HepG2 (cell line): ENCODE results near the gene GATM. TPM values are rescaled to one million over a fixed set of nuclear protein-coding genes. Genes with fewer than 3 reads are reported as not detected.

Experiments
- ATAC-seq: fragments of 200-7000 bp; cut with Tn5 transposase; 3 replicates; pipeline ENCODE4 v1.9.1; 2020; ENCODE audit warnings: mild to moderate bottlenecking, moderate library complexity
- BruUV-seq: library from RNA; stranded (reverse); fragments of 400-500 nt; replicated peaks from 2 replicates; lab custom pipeline; 2021; lab: Mats Ljungman, UMichigan
- CTCF ChIA-PET: fragments of 300-600 bp; formaldehyde crosslinking; extraction: SDS; loops from one replicate; lab custom pipeline; 2021; ENCODE audit warnings: low total read pairs, inconsistent platforms, low intra/inter-chr PET ratio; lab: Yijun Ruan, JAX
- POLR2A ChIA-PET: fragments of 350-600 bp; sonication (Branson Sonifier 250); formaldehyde crosslinking; loops from one replicate; lab custom pipeline; 2020; ENCODE audit warnings: antibody characterized with exemption, inconsistent platforms; lab: Yijun Ruan, JAX
- DNase-seq: peaks from one replicate; pipeline ENCODE4 v3.0.0-alpha.2; 2015; ENCODE audit warnings: low spot score
- FAIRE-seq: peaks from 3 replicates; lab custom pipeline; 2011; peaks lifted over from hg19 to GRCh38; lab: Jason Lieb, UNC
- H2AFZ ChIP-seq: one replicate; pipeline ENCODE4 v1.6.1; 2011; ENCODE audit warnings: low read length, inconsistent platforms
- H3K27ac ChIP-seq: fragments of 300-600 bp; 3 replicates; pipeline ENCODE4 v1.8.0; 2011; ENCODE audit warnings: mixed run types, mild to moderate bottlenecking, mixed read lengths, low read length, inconsistent platforms; ENCODE audit not compliant: insufficient read depth; ENCODE audit errors: extremely low read length
- H3K27me3 ChIP-seq, 2 experiments: fragments of 200-600 bp in 1 of 2; 2 replicates in 1 of 2; 3 replicates in 1 of 2; pipeline versions ENCODE4 v1.6.0 to v1.8.0; 2011; ENCODE audit warnings: low read length in 2 of 2, mild to moderate bottlenecking in 2 of 2, moderate library complexity in 2 of 2, inconsistent platforms in 1 of 2; ENCODE audit not compliant: insufficient read depth in 2 of 2, control insufficient read depth in 1 of 2
- H3K36me3 ChIP-seq, 2 experiments: fragments of 200-600 bp in 1 of 2; replicated peaks in 1 of 2; 2 replicates in 1 of 2; 3 replicates in 1 of 2; pipeline versions ENCODE4 v1.5.1 to v1.8.0; 2011; ENCODE audit warnings: low read length in 2 of 2, inconsistent platforms in 1 of 2; ENCODE audit not compliant: insufficient read depth in 2 of 2, control insufficient read depth in 1 of 2
- H3K4me1 ChIP-seq: 2 replicates; pipeline ENCODE4 v1.5.1; 2012; ENCODE audit warnings: low read length, inconsistent platforms; ENCODE audit not compliant: insufficient read depth
- H3K4me2 ChIP-seq: 2 replicates; pipeline ENCODE4 v1.6.0; 2011; ENCODE audit warnings: low read depth, low read length, inconsistent platforms
- H3K4me3 ChIP-seq, 3 experiments: fragments of 200-600 bp in 1 of 3; sonication (generic), shearing (Covaris generic) in 1 of 3; replicated peaks in 1 of 3; 2 replicates each; pipeline ENCODE4 v1.5.1; 2011 to 2016; ENCODE audit warnings: low read length in 3 of 3, inconsistent platforms in 2 of 3, low read depth in 2 of 3, mild to moderate bottlenecking in 2 of 3, control low read depth in 1 of 3, mixed read lengths in 1 of 3; ENCODE audit not compliant: insufficient read depth in 1 of 3
- H3K79me2 ChIP-seq: one replicate; pipeline ENCODE4 v1.6.1; 2011; ENCODE audit warnings: low read length, inconsistent platforms; ENCODE audit not compliant: insufficient read depth
- H3K9ac ChIP-seq: 2 replicates; pipeline ENCODE4 v1.6.0; 2011; ENCODE audit warnings: mild to moderate bottlenecking, low read depth, low read length, inconsistent platforms; ENCODE audit not compliant: insufficient read depth
- H3K9me3 ChIP-seq: 2 replicates; pipeline ENCODE4 v1.5.1; 2012; ENCODE audit warnings: mild to moderate bottlenecking, low read length
- H4K20me1 ChIP-seq: 2 replicates; pipeline ENCODE4 v1.6.0; 2011; ENCODE audit warnings: inconsistent platforms, mild to moderate bottlenecking, low read length, moderate library complexity; ENCODE audit not compliant: insufficient read depth
- CBX5 ChIP-seq: sonication (generic); formaldehyde crosslinking; IDR thresholded peaks from 2 replicates; pipeline ENCODE4 v1.4.0; 2020; ENCODE audit warnings: missing genetic modification reagents, borderline replicate concordance
- CEBPB ChIP-seq: IDR thresholded peaks from 2 replicates; pipeline ENCODE4 v1.6.1; 2011; ENCODE audit warnings: low read depth, low read length, improper control_type of control experiment, borderline replicate concordance
- CHD4 ChIP-seq: fragments of 200-600 bp; sonication (generic); IDR thresholded peaks from 2 replicates; pipeline ENCODE4 v1.7.0; 2017; ENCODE audit warnings: mild to moderate bottlenecking, low read length, borderline replicate concordance
- KDM5A ChIP-seq: fragments of 200-600 bp; sonication (generic); IDR thresholded peaks from 2 replicates; pipeline ENCODE4 v1.7.0; 2018; ENCODE audit warnings: antibody characterized with exemption, mild to moderate bottlenecking, low read length, borderline replicate concordance
- KLF16 ChIP-seq, 2 experiments: sonication (generic) in 1 of 2; formaldehyde crosslinking in 1 of 2; IDR thresholded peaks; 2 replicates each; pipeline versions ENCODE4 v1.6.1 to v1.8.0; 2016 to 2023; ENCODE audit warnings: missing genetic modification reagents in 2 of 2, missing compliant biosample characterization in 1 of 2
- MYPOP ChIP-seq: sonication (generic); formaldehyde crosslinking; IDR thresholded peaks from 2 replicates; pipeline ENCODE4 v1.8.1; 2023; ENCODE audit warnings: mild to moderate bottlenecking, moderate library complexity, missing genetic modification reagents
- RFX5 ChIP-seq: IDR thresholded peaks from 2 replicates; pipeline ENCODE4 v1.6.1; 2011; ENCODE audit warnings: low read depth, low read length, improper control_type of control experiment
- RFXAP ChIP-seq: sonication (generic); formaldehyde crosslinking; IDR thresholded peaks from 2 replicates; pipeline ENCODE4 v1.4.0; 2020; ENCODE audit warnings: missing genetic modification reagents, borderline replicate concordance
- SMARCE1 ChIP-seq: fragments of 450-650 bp; IDR thresholded peaks from 2 replicates; pipeline ENCODE4 v1.6.1; 2017; ENCODE audit warnings: borderline replicate concordance
- SP1 ChIP-seq, 2 experiments: fragments of 450-650 bp in 1 of 2; sonication (generic) in 1 of 2; formaldehyde crosslinking in 1 of 2; IDR thresholded peaks; 2 replicates each; pipeline versions ENCODE4 v1.4.0 to v1.6.1; 2016 to 2020; ENCODE audit warnings: missing genetic modification reagents in 1 of 2
- TBX3 ChIP-seq: fragments of 450-650 bp; IDR thresholded peaks from 2 replicates; pipeline ENCODE4 v1.6.1; 2017; ENCODE audit warnings: antibody characterized with exemption, mild to moderate bottlenecking, inconsistent platforms, borderline replicate concordance
- ZBTB33 ChIP-seq: sonication (generic); formaldehyde crosslinking; IDR thresholded peaks from 2 replicates; pipeline ENCODE4 v1.4.0; 2020; ENCODE audit warnings: missing genetic modification reagents
- ZFYVE20 ChIP-seq: sonication (generic); formaldehyde crosslinking; IDR thresholded peaks from 2 replicates; pipeline ENCODE4 v1.8.0; 2023; ENCODE audit warnings: low read depth, mild to moderate bottlenecking, moderate library complexity, missing genetic modification reagents, borderline replicate concordance
- in situ Hi-C: cut with HindIII; loops from 2 replicates; pipeline ENCODE4 v1.10.0; 2017; ENCODE audit warnings: low pct_unique_long_range_greater_than_20kb; ENCODE audit not compliant: extremely low pct_ligation_motif_present
- intact Hi-C: fragments of 100-400 bp; cut with micrococcal nuclease; formaldehyde crosslinking; loops from one replicate; pipeline ENCODE4 v1.10.0; 2022; ENCODE audit not compliant: unreplicated experiment
- polyA plus RNA-seq, 8 experiments: library from polyadenylated mRNA; depleted of rRNA in 3 of 8; stranded (reverse) in 7 of 8; unstranded in 1 of 8; fragments of >200 nt; fragmentation: Illumina TruSeq in 4 of 8; extraction: Trizol in 4 of 8; gene quantifications; 2 replicates each; pipeline versions ENCODE4 v1.2.1 to v1.2.3, GENCODE V29; 2011 to 2016; ENCODE audit warnings: low read depth in 4 of 8, missing spikeins in 1 of 8, mixed read lengths in 1 of 8; ENCODE audit not compliant: insufficient read depth in 1 of 8
- total RNA-seq, 5 experiments: library from RNA; depleted of rRNA; stranded (reverse); fragments of >200 nt; fragmentation: Illumina TruSeq; extraction: Trizol; gene quantifications; 2 replicates each; pipeline ENCODE4 v1.2.3, GENCODE V29; 2016; ENCODE audit warnings: low read depth in 1 of 5
- TF ChIP-seq, protein P1 (sequence below): sonication (generic); formaldehyde crosslinking; IDR thresholded peaks from 2 replicates; pipeline ENCODE4 v1.4.0; 2020; ENCODE audit warnings: mild to moderate bottlenecking, missing genetic modification reagents

The GATM gene
- total and polyA plus RNA-seq, 2 of the 13 experiments (the other 11 are each of a cell fraction or from before 2014, with no cell fraction given), result 2.1 to 16.8 TPM

GRCh38 chr15:45393851-45394250 is 15.5 kb upstream of the GATM start (continued):
- peak; percentile 96 for TF ChIP-seq ZBTB33 (CRISPR knock-in tag)
- TF ChIP-seq CEBPB, result peak; percentile 64; the same call in 1 of the 2 replicates
- TF ChIP-seq MYPOP (CRISPR knock-in tag), result no peak

GRCh38 chr15:45392584-45392855 is 14.2 kb upstream of the GATM start:
- in situ Hi-C loops, result no loop called here
- BruUV-seq, result no TSS peak
- peaks cover 82% of the 10 kb centered on the region for H3K4me1 ChIP-seq
- intact Hi-C loops, result no loop called here
- no peak for FAIRE-seq
- peaks cover 45% of the 10 kb centered on the region for H3K79me2 ChIP-seq
- no peak overlapping the region for H2AFZ ChIP-seq
- H3K9me3 ChIP-seq, result no peaks in the 10 kb centered on the region
- no peak overlapping the region for H3K9ac ChIP-seq
- H3K27ac ChIP-seq, result no peak overlapping the region
- CTCF ChIA-PET, result no interaction called here
- peak overlapping the region; percentile 34 for H3K4me2 ChIP-seq
- no peak for ATAC-seq
- H4K20me1 ChIP-seq, result no peaks in the 10 kb centered on the region
- no peak overlapping the region for H3K4me3 ChIP-seq
- POLR2A ChIA-PET, result interaction anchor here (1.2 kb wide), 1 partner anchor 10 kb away, joined by 6 read pairs; a partner anchor contains a TSS
- no peak for DNase-seq
- no peaks in the 10 kb centered on the region for H3K27me3 ChIP-seq
- no peaks in the 10 kb centered on the region for H3K36me3 ChIP-seq
- no peak for TF ChIP-seq TBX3
- no peak for TF ChIP-seq RFXAP
- no peak for TF ChIP-seq CBX5
- TF ChIP-seq SP1 (IDR thresholded peaks at IDR 0.05), result no peak
- no peak for TF ChIP-seq SP1 (CRISPR knock-in tag; IDR thresholded peaks at IDR 0.05)
- TF ChIP-seq KLF16 (CRISPR knock-in tag; IDR thresholded peaks at IDR 0.05), result no peak
- no peak for TF ChIP-seq ZFYVE20
- no peak for TF ChIP-seq CHD4
- no peak for TF ChIP-seq SMARCE1
- TF ChIP-seq KDM5A, result no peak
- TF ChIP-seq, protein P1, sequence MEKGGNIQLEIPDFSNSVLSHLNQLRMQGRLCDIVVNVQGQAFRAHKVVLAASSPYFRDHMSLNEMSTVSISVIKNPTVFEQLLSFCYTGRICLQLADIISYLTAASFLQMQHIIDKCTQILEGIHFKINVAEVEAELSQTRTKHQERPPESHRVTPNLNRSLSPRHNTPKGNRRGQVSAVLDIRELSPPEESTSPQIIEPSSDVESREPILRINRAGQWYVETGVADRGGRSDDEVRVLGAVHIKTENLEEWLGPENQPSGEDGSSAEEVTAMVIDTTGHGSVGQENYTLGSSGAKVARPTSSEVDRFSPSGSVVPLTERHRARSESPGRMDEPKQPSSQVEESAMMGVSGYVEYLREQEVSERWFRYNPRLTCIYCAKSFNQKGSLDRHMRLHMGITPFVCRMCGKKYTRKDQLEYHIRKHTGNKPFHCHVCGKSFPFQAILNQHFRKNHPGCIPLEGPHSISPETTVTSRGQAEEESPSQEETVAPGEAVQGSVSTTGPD (CRISPR knock-in tag), result no peak
- no peak for TF ChIP-seq RFX5
